AG04450 (cell line): ENCODE data around the gene BRD9. TPM values are rescaled to one million over a fixed set of nuclear protein-coding genes. Genes with fewer than 3 reads are reported as not detected.

ENCODE experiments used
- CTCF ChIA-PET: fragments of 300-600, 350-600 bp; formaldehyde crosslinking; extraction: SDS; loops from one replicate; lab custom pipeline; 2022; ENCODE audit warnings: antibody characterized with exemption, inconsistent platforms; lab: Charles Lee
- POLR2A ChIA-PET: fragments of 350-600 bp; formaldehyde crosslinking; extraction: SDS; loops from one replicate; lab custom pipeline; 2021; ENCODE audit warnings: antibody characterized with exemption, inconsistent platforms; lab: Yijun Ruan, JAX
- DNase-seq: peaks from one replicate; pipeline ENCODE4 v3.0.0-alpha.2; 2011; ENCODE audit warnings: low read depth, low spot score
- H3K27ac ChIP-seq: one replicate; pipeline ENCODE4 v1.5.1; 2012; ENCODE audit warnings: low read depth, low read length, control low read depth
- H3K27me3 ChIP-seq: one replicate; pipeline ENCODE4 v1.6.0; 2012; ENCODE audit warnings: low read length; ENCODE audit not compliant: control insufficient read depth, insufficient read depth
- H3K4me3 ChIP-seq: 2 replicates; pipeline ENCODE4 v1.5.1; 2011; ENCODE audit warnings: mild to moderate bottlenecking, low read depth, low read length, control low read depth
- H3K9me3 ChIP-seq: 2 replicates; pipeline ENCODE4 v1.5.1; 2012; ENCODE audit warnings: low read length; ENCODE audit not compliant: control insufficient read depth, insufficient read depth
- polyA plus RNA-seq: library from polyadenylated mRNA; depleted of rRNA; stranded (reverse); fragments of >200 nt; gene quantifications from 2 replicates; pipeline ENCODE4 v1.2.3, GENCODE V29; 2011
- TF ChIP-seq, protein P1 (sequence below): IDR thresholded peaks from 2 replicates; pipeline ENCODE4 v1.5.1; 2011; ENCODE audit warnings: low read depth, low read length, control low read depth, inconsistent platforms

Gene BRD9
- polyA plus RNA-seq, 1 experiment, result 10.6 TPM

DNA sequence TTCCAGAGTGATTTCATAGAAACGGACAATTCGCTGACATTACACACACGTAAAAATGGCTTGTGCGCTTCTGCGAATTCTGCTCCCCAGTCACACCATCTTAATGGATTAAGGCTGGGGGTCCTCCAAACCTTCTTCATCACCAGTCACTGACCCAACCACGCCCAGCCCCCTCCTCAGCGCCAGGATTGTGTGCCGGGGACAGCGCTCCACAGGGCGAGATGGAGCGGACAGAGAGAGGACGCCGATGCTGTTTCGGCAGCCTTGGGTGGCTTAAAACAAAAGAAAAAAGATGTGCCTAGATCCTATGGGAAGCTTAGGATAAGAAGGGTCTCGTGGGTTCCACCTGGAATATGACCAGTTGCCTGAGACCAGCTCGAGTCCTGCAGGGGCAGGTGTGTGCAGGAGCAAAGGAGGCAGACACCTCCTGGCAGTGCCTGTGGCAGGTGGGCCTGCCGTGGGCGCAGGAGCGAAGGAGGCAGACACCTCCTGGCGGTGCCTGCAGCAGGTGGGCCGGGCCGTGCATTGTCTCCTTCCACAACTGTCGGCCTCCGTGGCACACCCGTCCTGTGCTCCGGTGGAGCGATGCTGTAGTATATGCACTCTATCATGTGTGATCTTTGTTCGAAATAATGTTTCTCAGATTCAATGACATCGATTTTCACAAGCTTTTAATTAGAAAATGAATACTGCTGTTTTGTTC is 20.9 kb downstream of the BRD9 start:
- POLR2A ChIA-PET, result no interaction called here
- CTCF ChIA-PET, result no interaction called here

DNA sequence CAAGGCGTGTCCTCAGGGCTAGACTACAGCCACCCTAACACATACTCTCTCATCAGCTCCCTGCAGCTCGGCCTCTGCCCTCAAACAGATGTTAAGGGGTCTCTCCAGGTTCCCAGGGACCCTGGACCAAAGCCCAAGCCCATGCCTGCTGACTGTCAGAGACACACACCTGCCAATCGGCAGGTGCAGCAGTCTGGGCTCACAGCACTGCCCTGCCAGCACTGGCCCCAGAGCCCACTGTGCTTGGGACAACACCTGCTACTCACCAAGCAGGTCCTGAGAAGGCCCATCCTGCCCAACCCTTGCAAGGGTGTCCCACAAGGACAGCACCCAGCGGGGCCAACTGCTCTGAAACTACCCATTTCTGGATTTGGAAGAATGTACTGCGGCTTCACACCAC is 21.6 kb downstream of the BRD9 start:
- ChIA-PET POLR2A (no interaction called here), CTCF (no interaction called here)

More for the DNA sequence above, 20.9 kb downstream of the BRD9 start:
- TF ChIP-seq, protein P1, sequence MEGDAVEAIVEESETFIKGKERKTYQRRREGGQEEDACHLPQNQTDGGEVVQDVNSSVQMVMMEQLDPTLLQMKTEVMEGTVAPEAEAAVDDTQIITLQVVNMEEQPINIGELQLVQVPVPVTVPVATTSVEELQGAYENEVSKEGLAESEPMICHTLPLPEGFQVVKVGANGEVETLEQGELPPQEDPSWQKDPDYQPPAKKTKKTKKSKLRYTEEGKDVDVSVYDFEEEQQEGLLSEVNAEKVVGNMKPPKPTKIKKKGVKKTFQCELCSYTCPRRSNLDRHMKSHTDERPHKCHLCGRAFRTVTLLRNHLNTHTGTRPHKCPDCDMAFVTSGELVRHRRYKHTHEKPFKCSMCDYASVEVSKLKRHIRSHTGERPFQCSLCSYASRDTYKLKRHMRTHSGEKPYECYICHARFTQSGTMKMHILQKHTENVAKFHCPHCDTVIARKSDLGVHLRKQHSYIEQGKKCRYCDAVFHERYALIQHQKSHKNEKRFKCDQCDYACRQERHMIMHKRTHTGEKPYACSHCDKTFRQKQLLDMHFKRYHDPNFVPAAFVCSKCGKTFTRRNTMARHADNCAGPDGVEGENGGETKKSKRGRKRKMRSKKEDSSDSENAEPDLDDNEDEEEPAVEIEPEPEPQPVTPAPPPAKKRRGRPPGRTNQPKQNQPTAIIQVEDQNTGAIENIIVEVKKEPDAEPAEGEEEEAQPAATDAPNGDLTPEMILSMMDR, result no peak
- Histone ChIP-seq H3K9me3 (no peaks in the 10 kb centered on the region; the same call in 1 of the 2 replicates), H3K4me3 (no peak overlapping the region), H3K27me3 (no peaks in the 10 kb centered on the region), H3K27ac (no peak overlapping the region)
- DNase-seq, result no peak

DNA sequence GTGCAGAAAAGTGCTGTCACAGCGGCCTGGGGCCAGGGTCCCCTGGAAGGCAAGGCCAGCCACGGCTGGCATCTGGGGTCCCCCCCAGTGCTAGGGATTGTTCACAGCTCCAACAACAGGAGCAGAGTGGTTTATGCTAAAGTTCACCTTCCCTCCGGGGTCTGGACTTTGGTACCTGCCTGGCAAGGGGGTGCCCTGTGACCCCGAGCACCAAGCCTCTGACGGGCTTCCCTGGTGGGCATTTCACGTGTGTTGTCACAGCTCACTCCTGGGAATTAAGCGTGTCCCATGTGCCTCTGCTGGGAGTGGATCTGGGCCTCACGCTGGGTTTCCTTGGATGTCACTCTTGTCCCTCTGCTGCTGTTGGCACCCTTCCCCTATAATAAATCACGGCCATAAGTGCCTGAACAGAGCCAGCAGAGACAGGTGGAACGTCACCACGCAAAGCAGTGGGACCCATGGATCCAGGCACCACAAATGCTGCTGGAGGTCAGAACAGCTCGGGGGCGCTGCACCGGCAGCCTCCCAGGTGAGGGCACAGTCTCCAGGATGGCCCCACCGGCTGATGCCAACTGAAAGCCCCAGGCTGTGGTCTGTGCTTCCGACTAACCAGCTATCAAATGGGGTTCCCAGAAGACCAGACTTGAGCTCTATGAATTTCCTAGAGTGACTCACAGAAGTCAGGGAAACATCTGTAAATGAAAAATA is 24.0 kb downstream of the BRD9 start:
- no peaks in the 10 kb centered on the region; the same call in 1 of the 2 replicates for H3K9me3 ChIP-seq
- no peak overlapping the region for H3K4me3 ChIP-seq
- no peaks in the 10 kb centered on the region for H3K27me3 ChIP-seq
- TF ChIP-seq, protein P1, result no peak
- CTCF ChIA-PET, result no interaction called here
- POLR2A ChIA-PET, result no interaction called here
- no peak overlapping the region for H3K27ac ChIP-seq
- DNase-seq, result no peak

More for the DNA sequence above, 21.6 kb downstream of the BRD9 start:
- Histone ChIP-seq H3K9me3 (no peaks in the 10 kb centered on the region; the same call in 1 of the 2 replicates), H3K27ac (no peak overlapping the region), H3K4me3 (no peak overlapping the region), H3K27me3 (no peaks in the 10 kb centered on the region)
- TF ChIP-seq, protein P1, result no peak
- no peak for DNase-seq

DNA sequence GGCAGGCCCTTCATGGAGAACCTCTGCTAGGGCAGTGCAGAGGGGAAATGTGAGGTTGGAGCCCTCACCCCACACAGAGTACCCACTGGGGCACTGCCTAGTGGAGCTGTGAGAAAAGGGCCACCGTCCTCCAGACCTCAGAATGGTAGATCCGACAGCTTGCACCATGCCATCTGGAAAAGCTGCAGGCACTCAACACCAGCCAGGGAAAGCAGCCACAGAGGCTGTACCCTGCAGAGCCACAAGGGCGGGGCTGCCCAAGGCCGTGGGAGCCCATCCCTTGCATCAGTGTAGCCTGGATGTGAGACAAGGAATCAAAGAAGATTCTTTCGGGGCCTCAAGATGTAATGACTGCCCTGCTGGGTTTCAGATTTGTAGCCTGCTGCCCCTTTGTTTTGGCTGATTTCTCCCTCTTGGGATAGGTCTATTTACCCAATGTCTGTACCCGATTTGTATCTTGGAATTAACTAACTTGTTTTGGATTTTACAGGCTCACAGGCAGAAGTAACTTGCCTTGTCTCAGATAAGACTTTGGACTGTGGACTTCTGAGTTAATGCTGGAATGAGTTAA is 25.2 kb downstream of the BRD9 start:
- ChIA-PET POLR2A (no interaction called here), CTCF (no interaction called here)
- no peak for DNase-seq
- no peak overlapping the region for H3K4me3 ChIP-seq
- no peaks in the 10 kb centered on the region for H3K27me3 ChIP-seq
- TF ChIP-seq, protein P1, result no peak
- no peak overlapping the region for H3K27ac ChIP-seq
- no peaks in the 10 kb centered on the region; the same call in 1 of the 2 replicates for H3K9me3 ChIP-seq

DNA sequence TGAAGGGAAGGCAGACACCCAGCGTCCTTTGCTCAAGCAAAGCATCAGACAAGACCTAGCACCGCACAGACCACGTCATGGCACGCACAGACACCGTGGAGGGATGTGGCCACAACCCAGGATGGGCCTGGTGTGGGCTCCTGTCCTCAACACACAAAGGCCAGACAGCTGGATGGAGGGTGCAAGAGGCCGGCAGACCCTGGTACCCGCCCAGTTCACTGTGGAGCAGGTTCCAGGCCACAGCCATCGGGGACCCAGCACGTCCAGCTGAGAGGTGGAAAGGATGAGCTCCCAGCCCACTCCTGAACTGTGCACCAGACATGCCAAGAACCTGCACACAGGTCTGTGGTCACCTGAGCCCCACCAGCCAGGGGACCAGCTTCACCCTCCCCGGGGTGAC is 26.8 kb downstream of the BRD9 start:
- Histone ChIP-seq H3K27ac (no peak overlapping the region), H3K4me3 (no peak overlapping the region), H3K27me3 (no peaks in the 10 kb centered on the region), H3K9me3 (no peaks in the 10 kb centered on the region; the same call in 1 of the 2 replicates)
- TF ChIP-seq, protein P1, result no peak
- POLR2A ChIA-PET, result no interaction called here
- DNase-seq, result no peak
- CTCF ChIA-PET, result no interaction called here
